Neuronal stem cell (in vitro differentiated cells): ENCODE results near the gene LAMB4.

Source experiments
- DNase-seq: peaks from one replicate; pipeline ENCODE4 v3.0.0-alpha.2; 2013; ENCODE audit warnings: low spot score
- H2AFZ ChIP-seq: one replicate; pipeline ENCODE4 v1.6.1; 2013; ENCODE audit warnings: mild to moderate bottlenecking, low read length, inconsistent platforms
- H2AK5ac ChIP-seq: 2 replicates; pipeline ENCODE4 v1.6.1; 2013; ENCODE audit warnings: low read depth, mild to moderate bottlenecking, inconsistent platforms, low read length, moderate library complexity, mixed read lengths
- H2BK120ac ChIP-seq: 2 replicates; pipeline ENCODE4 v1.6.1; 2013; ENCODE audit warnings: low read depth, mild to moderate bottlenecking, inconsistent platforms, low read length, moderate library complexity, mixed read lengths
- H2BK12ac ChIP-seq: one replicate; pipeline ENCODE4 v1.6.1; 2013; ENCODE audit warnings: low read length, inconsistent platforms
- H2BK15ac ChIP-seq: 2 replicates; pipeline ENCODE4 v1.6.1; 2013; ENCODE audit warnings: mild to moderate bottlenecking, low read length, inconsistent platforms, mixed read lengths
- H2BK5ac ChIP-seq: one replicate; pipeline ENCODE4 v1.6.1; 2013; ENCODE audit warnings: inconsistent platforms, mild to moderate bottlenecking, low read length, moderate library complexity
- H3K14ac ChIP-seq: one replicate; pipeline ENCODE4 v1.6.1; 2013; ENCODE audit warnings: low read length, inconsistent platforms
- H3K18ac ChIP-seq: 2 replicates; pipeline ENCODE4 v1.6.1; 2013; ENCODE audit warnings: low read length, inconsistent platforms
- H3K23ac ChIP-seq: 2 replicates; pipeline ENCODE4 v1.6.1; 2013; ENCODE audit warnings: low read depth, mild to moderate bottlenecking, mixed read lengths, low read length, inconsistent platforms; ENCODE audit not compliant: poor library complexity
- H3K27ac ChIP-seq: replicated peaks from 3 replicates; pipeline ENCODE4 v1.5.1; 2013; ENCODE audit warnings: low read length, inconsistent platforms
- H3K27me3 ChIP-seq, 3 experiments: 2 replicates each; pipeline ENCODE4 v1.6.1; 2013; ENCODE audit warnings: low read length in 3 of 3, mild to moderate bottlenecking in 2 of 3, inconsistent platforms in 1 of 3, low read depth in 1 of 3, mixed read lengths in 1 of 3, moderate library complexity in 1 of 3; ENCODE audit not compliant: control insufficient read depth in 3 of 3, insufficient read depth in 3 of 3
- H3K36me3 ChIP-seq, 2 donors: replicated peaks in 1 of 2; 2 replicates each; pipeline ENCODE4 v1.6.1; 2013; ENCODE audit warnings: low read length in 2 of 2; ENCODE audit not compliant: control insufficient read depth in 2 of 2, insufficient read depth in 2 of 2
- H3K4ac ChIP-seq: 2 replicates; pipeline ENCODE4 v1.6.1; 2013; ENCODE audit warnings: inconsistent platforms, mild to moderate bottlenecking, low read length, moderate library complexity
- H3K4me1 ChIP-seq, 2 donors: 1 replicate in 1 of 2; 2 replicates in 1 of 2; pipeline ENCODE4 v1.6.1; 2013; ENCODE audit warnings: low read length in 2 of 2, low read depth in 1 of 2; ENCODE audit not compliant: control insufficient read depth in 2 of 2, insufficient read depth in 1 of 2
- H3K4me2 ChIP-seq: one replicate; pipeline ENCODE4 v1.6.1; 2013; ENCODE audit warnings: mild to moderate bottlenecking, low read length, inconsistent platforms; ENCODE audit not compliant: insufficient read depth, poor library complexity, severe bottlenecking
- H3K4me3 ChIP-seq, 2 donors: 2 replicates each; pipeline ENCODE4 v1.5.1; 2013; ENCODE audit warnings: low read length in 2 of 2, mild to moderate bottlenecking in 2 of 2, inconsistent platforms in 1 of 2, moderate library complexity in 1 of 2
- H3K79me1 ChIP-seq: one replicate; pipeline ENCODE4 v1.6.1; 2013; ENCODE audit warnings: low read depth, mild to moderate bottlenecking, inconsistent platforms, low read length, moderate library complexity
- H3K9ac ChIP-seq: one replicate; pipeline ENCODE4 v1.6.1; 2013; ENCODE audit warnings: mild to moderate bottlenecking, low read depth, low read length, inconsistent platforms; ENCODE audit not compliant: poor library complexity
- H3K9me3 ChIP-seq, 2 donors: replicated peaks in 1 of 2; 2 replicates each; pipeline versions ENCODE3 to v1.6.1; 2013; ENCODE audit warnings: low read length in 2 of 2, mild to moderate bottlenecking in 2 of 2, inconsistent platforms in 1 of 2, low read depth in 1 of 2, mixed read lengths in 1 of 2, moderate library complexity in 1 of 2; ENCODE audit not compliant: control insufficient read depth in 2 of 2, insufficient read depth in 1 of 2
- H4K8ac ChIP-seq: one replicate; pipeline ENCODE4 v1.6.1; 2013; ENCODE audit warnings: low read depth, mild to moderate bottlenecking, inconsistent platforms, low read length, moderate library complexity
- H4K91ac ChIP-seq: one replicate; pipeline ENCODE4 v1.6.1; 2013; ENCODE audit warnings: low read length, low read depth, mild to moderate bottlenecking, inconsistent platforms; ENCODE audit not compliant: poor library complexity
- WGBS, 2 donors: extraction: QIAGEN DNeasy Blood & Tissue Kit; methylation state at CpG; one replicate each; pipeline ENCODE4 v1.1.7; 2013; ENCODE audit warnings: missing lambda C conversion rate in 2 of 2, mixed read lengths in 1 of 2; ENCODE audit not compliant: insufficient read length in 2 of 2, insufficient replicate concordance in 1 of 2; ENCODE audit errors: extremely low coverage in 2 of 2; 5-methylcytosine and 5-hydroxymethylcytosine counted together

The LAMB4 gene

GRCh38 chr7:108016841-108017775 is 113.1 kb downstream of the LAMB4 start:
- no CpG with 5 or more reads among the region's 2 CpGs for WGBS, 2 donors
- H3K9ac ChIP-seq, result no peak overlapping the region

GRCh38 chr7:108015740-108016139 is 114.4 kb downstream of the LAMB4 start:
- peaks cover 0 to 4% (median 0%) of the 10 kb centered on the region in 3 experiments for H3K27me3 ChIP-seq
- no peak overlapping the region for H3K4ac ChIP-seq
- no peak overlapping the region for H4K8ac ChIP-seq
- H3K27ac ChIP-seq, result no peak overlapping the region
- H3K9ac ChIP-seq, result no peak overlapping the region
- no peak overlapping the region for H3K14ac ChIP-seq
- no peaks in the 10 kb centered on the region for H3K36me3 ChIP-seq
- H2AFZ ChIP-seq, result no peak overlapping the region
- H3K9me3 ChIP-seq, result no peaks in the 10 kb centered on the region
- no CpG with 5 or more reads among the region's 2 CpGs for WGBS, 2 donors
- H2BK5ac ChIP-seq, result no peak overlapping the region
- no peak overlapping the region for H3K18ac ChIP-seq
- H2AK5ac ChIP-seq, result no peak overlapping the region
- H2BK12ac ChIP-seq, result no peak overlapping the region
- H3K4me3 ChIP-seq, result no peak overlapping the region
- no peaks in the 10 kb centered on the region for H3K4me1 ChIP-seq
- H3K4me2 ChIP-seq, result no peak overlapping the region
- H3K79me1 ChIP-seq, result no peaks in the 10 kb centered on the region
- no peak for DNase-seq
- H4K91ac ChIP-seq, result no peak overlapping the region
- no peak overlapping the region for H2BK120ac ChIP-seq
- H2BK15ac ChIP-seq, result no peak overlapping the region
- H3K23ac ChIP-seq, result no peak overlapping the region

More at GRCh38 chr7:108016841-108017775, 113.1 kb downstream of the LAMB4 start:
- H3K4me3 ChIP-seq, result no peak overlapping the region
- no peaks in the 10 kb centered on the region for H3K9me3 ChIP-seq
- H2BK12ac ChIP-seq, result no peak overlapping the region
- no peak overlapping the region for H2AFZ ChIP-seq
- H3K79me1 ChIP-seq, result no peaks in the 10 kb centered on the region
- no peak overlapping the region for H2BK15ac ChIP-seq
- no peak for DNase-seq
- H3K4me1 ChIP-seq, result no peaks in the 10 kb centered on the region
- H3K23ac ChIP-seq, result no peak overlapping the region
- no peaks in the 10 kb centered on the region for H3K36me3 ChIP-seq
- H2BK5ac ChIP-seq, result no peak overlapping the region
- H2AK5ac ChIP-seq, result no peak overlapping the region
- H3K27ac ChIP-seq, result no peak overlapping the region
- no peak overlapping the region for H3K4ac ChIP-seq
- H2BK120ac ChIP-seq, result no peak overlapping the region
- H3K14ac ChIP-seq, result no peak overlapping the region
- H4K8ac ChIP-seq, result no peak overlapping the region
- no peak overlapping the region for H3K4me2 ChIP-seq
- no peak overlapping the region for H4K91ac ChIP-seq
- H3K18ac ChIP-seq, result no peak overlapping the region
- H3K27me3 ChIP-seq, result peaks cover 0 to 4% (median 0%) of the 10 kb centered on the region in 3 experiments

GRCh38 chr7:108014747-108015682 is 115.1 kb downstream of the LAMB4 start:
- Histone ChIP-seq H3K36me3 (no peaks in the 10 kb centered on the region), H3K4me1 (no peaks in the 10 kb centered on the region), H2BK15ac (no peak overlapping the region), H3K27me3 (peaks cover 0 to 4% (median 0%) of the 10 kb centered on the region in 3 experiments), H4K91ac (no peak overlapping the region), H3K9ac (no peak overlapping the region), H3K14ac (no peak overlapping the region), H2BK5ac (no peak overlapping the region), H2BK12ac (no peak overlapping the region), H3K4me3 (no peak overlapping the region), H3K79me1 (no peaks in the 10 kb centered on the region), H3K4ac (no peak overlapping the region), H2AFZ (no peak overlapping the region), H3K18ac (no peak overlapping the region), H3K4me2 (no peak overlapping the region), H4K8ac (no peak overlapping the region), H3K9me3 (no peaks in the 10 kb centered on the region), H3K27ac (no peak overlapping the region), H2BK120ac (no peak overlapping the region), H2AK5ac (no peak overlapping the region), H3K23ac (no peak overlapping the region)
- WGBS, 2 donors, result no CpG with 5 or more reads among the region's 6 CpGs
- DNase-seq, result no peak

- no peak overlapping the region for H2BK5ac ChIP-seq
- no peak overlapping the region for H2AK5ac ChIP-seq
- no peak overlapping the region for H3K23ac ChIP-seq
- H2BK120ac ChIP-seq, result no peak overlapping the region
- no peak overlapping the region for H3K4me3 ChIP-seq
- H3K4me2 ChIP-seq, result no peak overlapping the region
- DNase-seq, result no peak
- no peak overlapping the region for H2BK12ac ChIP-seq
- no peaks in the 10 kb centered on the region for H3K79me1 ChIP-seq
- no peak overlapping the region for H2AFZ ChIP-seq
- no peaks in the 10 kb centered on the region for H3K36me3 ChIP-seq
- no peak overlapping the region for H2BK15ac ChIP-seq
- H4K8ac ChIP-seq, result no peak overlapping the region
- no peak overlapping the region for H3K4ac ChIP-seq
- H3K27ac ChIP-seq, result no peak overlapping the region
- H3K4me1 ChIP-seq, result no peaks in the 10 kb centered on the region
- no peak overlapping the region for H3K18ac ChIP-seq
- no peak overlapping the region for H3K14ac ChIP-seq
- WGBS, 2 donors, result no CpG with 5 or more reads among the region's 2 CpGs
- no peaks in the 10 kb centered on the region for H3K9me3 ChIP-seq
- no peak overlapping the region for H3K9ac ChIP-seq
- H4K91ac ChIP-seq, result no peak overlapping the region
- H3K27me3 ChIP-seq, result peaks cover 0 to 4% (median 0%) of the 10 kb centered on the region in 3 experiments
Measured at GRCh38 chr7:108014215-108014614, 115.9 kb downstream of the LAMB4 start.
